SK-N-SH treated with all-trans-retinoic acid at 6 μM for 48 hours (cell line): Measurements from ENCODE around the gene RBFOX1.

ENCODE experiments used
- TSHZ2 ChIP-seq: fragments of 250-450 bp; sonication (Bioruptor Pico); IDR thresholded peaks from 2 replicates; pipeline ENCODE4 v1.5.0; 2020; ENCODE audit warnings: mild to moderate bottlenecking, moderate library complexity
- ZFP3 ChIP-seq: fragments of 250-450 bp; sonication (Bioruptor Pico); IDR thresholded peaks from 2 replicates; pipeline ENCODE4 v1.5.0; 2020; ENCODE audit warnings: mild to moderate bottlenecking, moderate library complexity
- ZNF70 ChIP-seq: fragments of 450-650 bp; formaldehyde crosslinking; IDR thresholded peaks from 2 replicates; pipeline ENCODE4 v1.5.0; 2020; ENCODE audit warnings: mild to moderate bottlenecking, moderate library complexity

GRCh38 chr16:7547736-7548135 lies 215.1 kb downstream of the RBFOX1 start:
- no peak for TF ChIP-seq TSHZ2 (CRISPR knock-in tag)
- TF ChIP-seq ZFP3 (CRISPR knock-in tag): no peak
- no peak for TF ChIP-seq ZNF70 (CRISPR knock-in tag)
